ENCODE results near the gene BICC1. TPM values are rescaled to one million over a fixed set of nuclear protein-coding genes. Genes with fewer than 3 reads are reported as not detected.

BICC1 gene
- polyA plus RNA-seq, 1 experiment = 25.6 TPM

DNA sequence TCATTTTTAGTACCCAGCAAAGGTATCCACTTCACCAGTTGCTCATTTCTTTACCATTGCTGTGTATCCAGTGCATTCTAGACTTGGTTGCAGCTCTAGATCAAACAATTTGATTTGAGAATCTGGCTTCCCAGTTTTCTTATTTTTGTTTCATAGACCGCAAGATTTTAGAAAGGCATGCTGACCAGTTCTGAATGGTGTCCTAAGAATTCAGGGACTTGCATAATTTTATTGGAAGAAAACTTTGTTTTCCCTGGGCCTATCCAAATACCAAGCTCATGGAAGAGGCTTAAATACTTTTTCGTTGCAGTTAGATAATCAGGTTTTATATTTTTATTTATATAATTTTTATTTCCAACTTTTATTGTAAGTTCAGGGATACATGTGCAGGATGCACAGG, 58.3 kb downstream of the BICC1 start:
- Histone ChIP-seq H3K9me3 (ENCODE audit: control insufficient read depth, insufficient read depth, low read length) (peaks cover 2% of the 10 kb centered on the region; the same call in 1 of the 2 replicates), H3K27ac (ENCODE audit: low read depth, low read length) (no peak overlapping the region), H3K27me3 (ENCODE audit: control insufficient read depth, insufficient read depth, low read length) (no peaks in the 10 kb centered on the region), H3K4me3 (ENCODE audit: low read depth, low read length) (no peak overlapping the region)
- ChIA-PET POLR2A (no interaction called here), CTCF (no interaction called here)
- no peak for DNase-seq (ENCODE audit: low read depth, low spot score)
- TF ChIP-seq, protein P1, sequence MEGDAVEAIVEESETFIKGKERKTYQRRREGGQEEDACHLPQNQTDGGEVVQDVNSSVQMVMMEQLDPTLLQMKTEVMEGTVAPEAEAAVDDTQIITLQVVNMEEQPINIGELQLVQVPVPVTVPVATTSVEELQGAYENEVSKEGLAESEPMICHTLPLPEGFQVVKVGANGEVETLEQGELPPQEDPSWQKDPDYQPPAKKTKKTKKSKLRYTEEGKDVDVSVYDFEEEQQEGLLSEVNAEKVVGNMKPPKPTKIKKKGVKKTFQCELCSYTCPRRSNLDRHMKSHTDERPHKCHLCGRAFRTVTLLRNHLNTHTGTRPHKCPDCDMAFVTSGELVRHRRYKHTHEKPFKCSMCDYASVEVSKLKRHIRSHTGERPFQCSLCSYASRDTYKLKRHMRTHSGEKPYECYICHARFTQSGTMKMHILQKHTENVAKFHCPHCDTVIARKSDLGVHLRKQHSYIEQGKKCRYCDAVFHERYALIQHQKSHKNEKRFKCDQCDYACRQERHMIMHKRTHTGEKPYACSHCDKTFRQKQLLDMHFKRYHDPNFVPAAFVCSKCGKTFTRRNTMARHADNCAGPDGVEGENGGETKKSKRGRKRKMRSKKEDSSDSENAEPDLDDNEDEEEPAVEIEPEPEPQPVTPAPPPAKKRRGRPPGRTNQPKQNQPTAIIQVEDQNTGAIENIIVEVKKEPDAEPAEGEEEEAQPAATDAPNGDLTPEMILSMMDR (IDR thresholded peaks at IDR 0.05; ENCODE audit: low read depth, low read length) = no peak

DNA sequence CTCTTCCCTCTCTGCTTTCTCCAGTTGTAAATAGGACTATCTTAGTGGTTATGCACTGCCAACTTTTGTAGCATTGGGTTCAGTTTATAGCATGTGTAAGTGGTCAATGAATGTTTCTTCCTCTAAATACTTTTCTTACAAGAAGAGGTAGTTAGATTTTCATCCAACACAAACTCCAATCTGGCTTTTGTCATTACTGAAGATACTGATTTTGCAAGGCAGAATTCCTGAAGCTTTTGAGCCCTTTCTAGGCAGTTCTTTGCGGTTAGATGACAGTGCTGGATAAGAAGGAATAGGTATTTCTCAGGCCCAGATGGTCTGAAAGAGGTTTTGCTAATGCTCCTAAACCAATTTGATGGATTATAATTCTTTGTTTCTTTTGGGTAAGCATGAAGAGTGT, 60.5 kb downstream of the BICC1 start:
- DNase-seq (ENCODE audit: low read depth, low spot score) = no peak
- H3K9me3 ChIP-seq (ENCODE audit: control insufficient read depth, insufficient read depth, low read length) = peaks cover 2% of the 10 kb centered on the region; the same call in 1 of the 2 replicates
- H3K27ac ChIP-seq (ENCODE audit: low read depth, low read length) = no peak overlapping the region
- ChIA-PET POLR2A (no interaction called here), CTCF (no interaction called here)
- TF ChIP-seq, protein P1 (IDR thresholded peaks at IDR 0.05; ENCODE audit: low read depth, low read length) = no peak
- H3K27me3 ChIP-seq (ENCODE audit: control insufficient read depth, insufficient read depth, low read length) = no peaks in the 10 kb centered on the region
- H3K4me3 ChIP-seq (ENCODE audit: low read depth, low read length) = no peak overlapping the region

DNA sequence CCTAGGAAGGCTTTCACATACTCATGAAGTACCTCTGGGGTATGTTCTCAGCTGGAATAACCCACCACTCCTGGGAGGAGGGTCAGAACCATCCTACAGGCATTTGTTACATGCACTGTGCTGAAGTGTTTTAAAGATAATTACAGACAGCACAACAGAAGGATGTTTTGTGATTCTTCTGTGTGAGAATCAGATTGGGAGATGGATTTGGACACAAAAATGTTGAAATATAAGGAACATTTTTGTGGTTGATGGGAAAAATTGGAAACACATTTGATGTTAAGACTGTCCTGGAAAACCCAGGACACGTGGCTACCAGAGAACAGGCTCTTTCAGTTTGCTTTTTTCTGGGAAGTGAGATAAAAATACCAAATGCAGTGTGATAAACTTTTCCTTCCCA, 61.4 kb downstream of the BICC1 start:
- ChIA-PET CTCF (interaction anchor here (1.0 kb wide), 1 partner anchor 159 kb away, joined by 3 read pairs; no protein-coding TSS in a partner anchor), POLR2A (no interaction called here)
- no peak for DNase-seq (ENCODE audit: low read depth, low spot score)
- H3K27me3 ChIP-seq (ENCODE audit: control insufficient read depth, insufficient read depth, low read length) = no peaks in the 10 kb centered on the region
- no peak overlapping the region for H3K27ac ChIP-seq (ENCODE audit: low read depth, low read length)
- H3K9me3 ChIP-seq (ENCODE audit: control insufficient read depth, insufficient read depth, low read length) = peaks cover 2% of the 10 kb centered on the region; the same call in 1 of the 2 replicates
- H3K4me3 ChIP-seq (ENCODE audit: low read depth, low read length) = no peak overlapping the region
- TF ChIP-seq, protein P1 (IDR thresholded peaks at IDR 0.05; ENCODE audit: low read depth, low read length) = no peak

DNA sequence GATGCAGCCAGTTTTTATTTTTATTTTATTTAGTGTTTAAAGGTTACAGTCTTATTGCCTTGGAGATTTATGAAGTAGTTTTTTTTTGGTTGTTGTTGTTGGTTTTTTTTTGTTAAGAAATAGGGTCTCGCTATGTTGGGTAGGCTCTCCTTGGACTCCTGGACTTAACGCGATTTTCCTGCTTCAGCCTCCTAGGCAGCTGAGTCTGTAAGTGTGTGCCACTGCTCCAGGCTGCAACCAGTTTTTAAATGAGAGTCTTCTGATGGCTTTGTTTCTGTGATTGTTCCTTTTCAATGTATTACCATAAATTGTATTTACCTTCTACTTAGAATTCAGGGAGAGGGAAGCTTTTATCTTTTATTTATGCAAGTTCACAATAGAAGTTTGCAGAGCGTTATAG, 62.8 kb downstream of the BICC1 start:
- CTCF ChIA-PET = interaction anchor here (1.2 kb wide), 1 partner anchor 161 kb away, joined by 4 read pairs; no protein-coding TSS in a partner anchor
- no peak overlapping the region for H3K27ac ChIP-seq (ENCODE audit: low read depth, low read length)
- POLR2A ChIA-PET = no interaction called here
- TF ChIP-seq, protein P1 (IDR thresholded peaks at IDR 0.05; ENCODE audit: low read depth, low read length) = no peak
- H3K4me3 ChIP-seq (ENCODE audit: low read depth, low read length) = no peak overlapping the region
- DNase-seq (ENCODE audit: low read depth, low spot score) = no peak
- peaks cover 2% of the 10 kb centered on the region; the same call in 1 of the 2 replicates for H3K9me3 ChIP-seq (ENCODE audit: control insufficient read depth, insufficient read depth, low read length)
- H3K27me3 ChIP-seq (ENCODE audit: control insufficient read depth, insufficient read depth, low read length) = no peaks in the 10 kb centered on the region

DNA sequence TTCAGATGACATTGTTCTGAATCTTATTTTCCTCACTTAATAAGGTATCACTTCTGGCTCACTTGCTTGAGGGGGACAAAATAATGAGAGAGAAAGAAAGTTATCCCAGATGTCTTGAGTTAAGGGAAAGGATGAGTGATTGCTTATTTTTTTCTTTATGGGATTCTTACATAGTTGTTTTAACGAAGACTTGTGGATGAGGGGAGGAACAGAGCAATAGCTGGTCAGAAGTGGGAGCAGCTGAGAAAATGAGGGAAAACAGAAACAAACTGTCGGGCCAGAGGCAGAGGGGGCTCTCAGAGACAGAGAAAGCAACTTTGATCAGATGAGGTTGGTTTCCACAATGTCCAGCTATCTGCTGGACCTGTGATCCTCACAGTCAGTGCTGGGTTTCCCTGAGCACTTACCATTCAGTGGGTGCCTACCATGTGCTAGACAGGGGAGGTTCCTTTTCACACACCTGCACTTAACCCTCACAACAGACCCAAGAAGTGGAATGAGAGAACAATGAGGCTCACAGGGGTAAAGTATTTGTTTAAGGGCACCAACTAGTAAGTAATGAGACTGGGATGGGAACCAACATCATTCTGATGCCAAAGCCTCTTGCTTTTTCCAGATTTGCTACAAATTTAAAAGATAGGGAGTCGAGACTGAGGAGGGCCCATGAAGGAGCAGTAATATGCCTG, 64.2 kb downstream of the BICC1 start:
- Histone ChIP-seq H3K27ac (ENCODE audit: low read depth, low read length) (peak overlapping the region; percentile 63), H3K4me3 (ENCODE audit: low read depth, low read length) (no peak overlapping the region), H3K27me3 (ENCODE audit: control insufficient read depth, insufficient read depth, low read length) (no peaks in the 10 kb centered on the region), H3K9me3 (ENCODE audit: control insufficient read depth, insufficient read depth, low read length) (no peaks in the 10 kb centered on the region)
- TF ChIP-seq, protein P1 (IDR thresholded peaks at IDR 0.05; ENCODE audit: low read depth, low read length) = no peak
- ChIA-PET CTCF (interaction anchor here (1.0 kb wide), 1 partner anchor 376 kb away, joined by 3 read pairs; no protein-coding TSS in a partner anchor), POLR2A (interaction anchor here (1.6 kb wide), 1 partner anchor 64 kb away, joined by 8 read pairs; no protein-coding TSS in a partner anchor)
- no peak for DNase-seq (ENCODE audit: low read depth, low spot score)
